LNCaP clone FGC (cell line): ENCODE data around the gene ATP6V1G3.

Source experiments
- DNase-seq: peaks from one replicate; pipeline ENCODE4 v3.0.0-alpha.2; 2011; ENCODE audit warnings: low read depth
- H3K4me3 ChIP-seq: 2 replicates; pipeline ENCODE4 v1.5.1; 2011; ENCODE audit warnings: mild to moderate bottlenecking, low read depth, low read length, control low read depth
- CTCF ChIP-seq: IDR thresholded peaks from 2 replicates; pipeline ENCODE4 v1.5.1; 2012; ENCODE audit warnings: mild to moderate bottlenecking; ENCODE audit not compliant: control insufficient read depth, insufficient read depth; ENCODE audit errors: extremely low read depth

Gene ATP6V1G3

GRCh38 chr1:198498881-198499280, 41.6 kb downstream of the ATP6V1G3 start:
- no peak for TF ChIP-seq CTCF
- H3K4me3 ChIP-seq = no peak overlapping the region
- no peak for DNase-seq

- DNase-seq = no peak
- H3K4me3 ChIP-seq = no peak overlapping the region
- TF ChIP-seq CTCF = no peak
These were observed 42.4 kb downstream of the ATP6V1G3 start for GRCh38 chr1:198498103-198498385.

- no peak overlapping the region for H3K4me3 ChIP-seq
- no peak for DNase-seq
- no peak for TF ChIP-seq CTCF
These were observed 43.0 kb downstream of the ATP6V1G3 start for GRCh38 chr1:198497326-198498102.

- no peak for DNase-seq
- H3K4me3 ChIP-seq = no peak overlapping the region
- TF ChIP-seq CTCF = no peak
These were observed 44.0 kb downstream of the ATP6V1G3 start for GRCh38 chr1:198496216-198497143.

- H3K4me3 ChIP-seq = no peak overlapping the region
- TF ChIP-seq CTCF = no peak
- no peak for DNase-seq
These were observed 44.8 kb downstream of the ATP6V1G3 start for GRCh38 chr1:198495631-198496030.

- no peak for DNase-seq
- H3K4me3 ChIP-seq = no peak overlapping the region
- TF ChIP-seq CTCF = no peak
These were observed 45.8 kb downstream of the ATP6V1G3 start for GRCh38 chr1:198494658-198495103.
